GM19455 (cell line): ENCODE data around the gene ERG.

ENCODE experiments used
- ATAC-seq: cut with Tn5 transposase; IDR thresholded peaks from one replicate; pipeline ENCODE4 v1.9.1; 2021; ENCODE audit not compliant: unreplicated experiment

Gene ERG

DNA sequence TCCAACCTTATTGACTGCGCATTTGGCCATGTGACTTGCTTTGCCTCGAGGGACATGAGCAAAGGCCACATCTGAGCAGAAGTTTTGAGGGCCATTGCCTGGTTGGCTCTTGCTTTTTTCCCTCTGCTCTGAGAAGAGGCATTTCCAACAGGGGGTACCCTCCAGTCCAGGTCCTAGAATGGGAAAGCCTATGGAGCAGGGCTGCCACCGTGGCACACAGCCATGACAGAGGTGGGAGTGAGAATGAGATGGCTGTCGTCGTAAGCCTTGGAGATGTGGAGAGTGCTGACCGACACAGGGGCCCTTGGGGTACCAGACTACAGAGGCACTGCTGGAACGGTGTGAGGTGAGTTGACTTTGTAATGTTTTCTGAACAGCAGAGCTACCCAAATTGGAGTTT lies 138.4 kb downstream of the ERG start:
- no peak for ATAC-seq

- no peak for ATAC-seq
These were observed 139.2 kb downstream of the ERG start for GRCh38 chr21:38359090-38359489.

DNA sequence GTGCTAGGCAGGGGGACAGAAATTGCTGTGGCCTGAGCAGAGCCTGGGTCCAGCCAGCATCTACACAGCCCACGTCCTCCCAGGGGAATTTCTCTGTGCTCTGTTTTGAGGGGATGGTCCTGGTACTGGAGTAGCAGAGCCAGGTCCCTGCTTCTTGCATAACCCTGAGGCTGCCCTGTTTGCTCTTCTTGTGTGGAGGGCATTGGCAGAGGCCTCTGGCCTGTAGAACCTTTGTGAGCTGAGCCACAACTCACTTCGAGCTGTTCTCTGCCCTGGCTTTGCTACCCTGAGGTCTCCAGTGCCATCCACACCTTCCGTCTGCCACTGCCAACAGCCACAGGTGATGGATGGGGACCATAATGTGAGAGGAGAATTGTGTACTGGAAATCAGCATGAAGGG lies 139.6 kb downstream of the ERG start:
- no peak for ATAC-seq

GRCh38 chr21:38358098-38358497 lies 140.2 kb downstream of the ERG start:
- ATAC-seq = no peak

GRCh38 chr21:38356883-38357625 lies 141.2 kb downstream of the ERG start:
- no peak for ATAC-seq

DNA sequence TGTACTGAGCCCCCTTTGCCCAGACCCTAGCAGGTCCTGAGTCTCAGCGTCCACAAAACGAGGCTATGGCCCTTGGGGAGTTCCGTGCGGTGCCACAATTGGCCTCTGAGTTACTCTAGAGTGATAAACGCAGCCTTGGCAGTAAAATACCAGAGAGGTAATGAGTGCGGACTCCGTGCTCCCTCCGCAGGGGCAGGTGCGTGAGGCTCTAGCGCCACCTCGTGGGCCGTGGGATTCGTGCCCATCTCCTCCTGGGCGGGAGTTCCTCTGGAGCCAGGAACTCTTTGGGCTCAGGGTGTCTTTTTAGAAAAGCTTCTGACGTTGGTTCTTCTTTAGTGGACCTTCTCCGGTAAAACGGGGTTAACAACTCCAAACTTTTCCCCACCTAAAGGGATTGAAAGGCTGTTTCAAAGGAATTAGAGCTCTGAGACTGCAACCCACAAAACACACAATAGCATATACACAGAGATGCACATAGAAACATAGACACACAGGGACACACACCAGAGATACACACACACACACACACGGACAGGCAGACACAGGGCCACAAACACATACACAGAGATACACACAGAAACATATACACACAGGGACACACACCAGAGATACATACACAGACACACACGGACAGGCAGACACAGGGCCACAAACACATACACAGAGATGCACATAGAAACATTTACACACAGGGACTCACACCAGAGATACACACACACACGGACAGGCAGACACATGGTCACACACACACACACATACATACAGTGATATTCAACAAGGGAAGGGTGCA lies 142.1 kb downstream of the ERG start:
- no peak for ATAC-seq

DNA sequence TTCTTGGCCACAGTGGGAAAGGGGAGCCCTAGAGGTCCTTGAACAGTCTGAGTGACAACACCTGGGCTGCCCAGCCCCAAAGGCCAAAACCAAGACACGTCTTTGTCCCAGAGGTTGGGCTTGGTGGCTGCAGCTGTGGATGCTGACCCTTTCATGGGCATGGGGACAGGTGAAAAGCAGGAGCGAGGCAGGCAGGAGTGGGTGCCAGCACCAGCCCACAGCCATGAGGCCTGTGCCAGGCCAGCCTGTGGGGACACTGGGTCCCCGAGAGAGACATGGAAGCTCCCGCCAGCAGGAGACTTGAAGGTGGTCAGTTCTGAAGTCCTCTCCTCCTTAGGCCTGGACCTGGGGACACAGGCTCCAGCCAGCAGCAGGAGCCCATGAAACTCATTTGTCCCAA lies 142.9 kb downstream of the ERG start:
- no peak for ATAC-seq

DNA sequence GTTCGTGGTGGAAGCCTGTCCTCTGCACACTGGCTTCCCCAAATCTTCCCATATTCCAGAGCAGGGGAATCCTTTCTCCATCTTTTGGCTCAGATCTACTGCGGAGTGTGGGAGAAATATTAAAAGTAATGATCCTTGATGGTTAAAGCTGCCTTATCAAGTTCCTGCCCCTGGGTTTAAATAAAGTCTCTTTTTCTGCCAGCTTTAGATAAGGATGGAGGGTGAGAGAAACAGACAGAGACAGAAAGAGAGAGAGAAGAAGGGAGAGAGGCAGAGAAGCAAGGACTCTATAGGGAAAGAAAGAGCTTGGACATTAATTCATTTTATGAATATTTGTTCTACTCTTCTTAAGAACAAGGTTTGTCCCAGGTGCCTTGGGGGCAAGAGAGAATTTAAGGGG lies 143.5 kb downstream of the ERG start:
- ATAC-seq = no peak

DNA sequence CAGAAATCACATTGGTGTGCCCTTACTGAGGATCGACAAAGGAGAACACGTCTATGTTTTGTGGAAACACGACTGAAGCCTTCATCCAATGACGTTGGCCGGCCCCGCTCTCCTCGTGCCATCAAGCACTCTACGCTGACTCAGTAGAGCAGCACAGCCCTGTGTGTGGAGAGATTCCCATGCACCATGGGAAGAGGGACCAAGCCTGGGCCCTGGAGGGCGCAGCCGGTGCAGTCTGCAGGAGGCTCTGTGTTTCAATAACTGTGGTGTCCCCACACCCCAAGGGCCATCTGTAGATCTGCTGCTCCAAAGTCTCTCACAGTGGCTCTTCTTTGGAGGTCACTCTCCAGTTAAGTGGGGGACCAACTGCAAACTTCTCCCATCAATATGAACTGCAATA lies 144.0 kb downstream of the ERG start:
- no peak for ATAC-seq

GRCh38 chr21:38352536-38353219 lies 145.6 kb downstream of the ERG start:
- no peak for ATAC-seq

- no peak for ATAC-seq
These were observed 146.2 kb downstream of the ERG start for GRCh38 chr21:38351961-38352521.

- no peak for ATAC-seq
These were observed 146.9 kb downstream of the ERG start for GRCh38 chr21:38351176-38351959.

- no peak for ATAC-seq
These were observed 147.6 kb downstream of the ERG start for GRCh38 chr21:38350684-38351083.

- ATAC-seq = no peak
These were observed 148.3 kb downstream of the ERG start for GRCh38 chr21:38349977-38350376.

DNA sequence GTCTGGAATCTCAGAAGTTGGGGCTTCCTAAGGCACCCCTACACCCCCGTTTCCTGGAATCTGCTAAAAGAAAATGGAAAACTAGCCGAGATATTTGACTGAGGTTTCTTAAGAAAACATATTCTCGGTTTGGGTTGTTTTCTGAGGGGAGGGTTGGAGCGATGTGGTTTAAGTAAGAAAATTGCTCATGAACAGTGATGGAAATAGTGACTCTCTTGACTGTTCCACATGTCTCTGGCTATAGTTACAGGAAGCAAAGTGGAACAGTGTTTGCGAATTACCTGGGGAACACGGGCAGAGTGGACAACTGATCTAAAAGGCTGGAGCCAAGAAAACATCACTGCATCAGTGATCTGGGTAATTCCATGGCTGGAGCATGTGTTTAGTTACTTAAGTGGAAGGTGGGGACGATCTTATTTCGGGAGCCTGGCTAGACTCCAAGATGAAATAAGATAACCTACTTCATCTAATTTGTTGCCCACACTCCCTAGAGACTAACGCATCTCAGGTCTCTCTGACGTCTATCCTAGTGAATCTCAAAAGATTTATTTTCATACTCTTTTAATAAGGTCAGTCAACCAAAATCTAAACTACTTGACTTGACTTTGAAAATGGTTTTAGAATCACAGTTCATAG lies 149.0 kb downstream of the ERG start:
- ATAC-seq = no peak

DNA sequence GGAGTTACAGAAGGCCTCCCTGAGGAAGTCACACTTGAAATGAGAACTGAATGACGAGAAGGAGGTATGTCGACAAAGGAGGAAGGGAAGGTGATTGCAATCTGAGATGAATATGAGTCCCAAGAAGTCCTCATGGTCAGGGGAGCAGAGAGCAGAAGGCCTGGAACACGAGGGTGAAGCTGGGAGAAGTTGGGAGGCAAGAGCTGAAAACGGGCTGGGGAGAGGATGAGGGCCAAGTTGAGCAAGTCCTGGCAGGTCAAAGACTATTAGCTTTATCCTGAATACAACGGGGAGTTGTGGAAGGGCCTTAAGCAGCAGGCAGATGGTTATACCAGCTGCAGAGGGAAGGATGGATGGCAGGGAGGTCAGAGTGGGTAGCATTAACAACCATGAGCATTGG lies 152.0 kb downstream of the ERG start:
- no peak for ATAC-seq

GRCh38 chr21:38343691-38344090 lies 154.6 kb downstream of the ERG start:
- no peak for ATAC-seq

DNA sequence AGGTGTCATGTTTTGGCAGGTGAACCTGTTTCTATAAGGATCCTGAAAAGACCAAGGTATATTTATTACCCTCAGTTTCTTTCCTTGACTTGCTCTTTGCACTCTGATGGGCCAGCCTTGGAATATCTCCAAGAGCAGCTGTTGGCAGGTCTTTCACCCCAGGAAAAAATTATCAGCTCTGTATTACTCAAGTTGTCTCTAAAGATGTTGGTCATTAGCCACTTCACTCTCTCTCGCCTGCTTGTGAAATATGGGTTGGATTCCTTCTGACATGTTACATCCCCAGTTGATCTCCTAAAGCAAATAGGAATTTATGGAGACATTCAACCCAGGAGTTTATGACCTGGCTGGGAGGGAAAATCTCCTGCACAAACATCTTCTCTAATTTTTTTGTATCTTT lies 155.5 kb downstream of the ERG start:
- no peak for ATAC-seq

DNA sequence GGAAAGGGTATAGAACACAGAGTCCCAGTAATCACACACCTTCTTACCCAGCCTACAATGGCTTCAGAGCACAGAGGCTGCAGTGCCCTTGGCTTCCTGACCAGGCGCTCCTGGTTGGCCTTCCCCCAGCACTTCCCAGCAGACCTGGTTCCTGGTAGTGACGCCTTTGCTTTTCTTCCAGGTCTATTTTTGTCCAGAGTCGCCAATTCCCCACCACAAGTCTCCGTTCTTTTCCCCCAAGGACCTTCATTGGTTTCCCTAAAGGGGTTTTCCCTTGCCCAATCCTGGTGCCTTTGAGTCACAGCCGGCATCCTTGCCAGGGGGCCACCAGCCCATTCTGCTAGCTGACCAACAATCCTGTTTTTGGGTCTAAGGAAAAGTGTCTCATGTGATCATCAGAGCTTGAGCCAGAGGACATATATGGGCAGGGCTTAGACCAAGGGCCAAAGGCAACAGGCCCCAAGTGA lies 156.7 kb downstream of the ERG start:
- no peak for ATAC-seq

- ATAC-seq = no peak
These were observed 158.1 kb downstream of the ERG start for GRCh38 chr21:38340131-38340530.
